Hematopoietic multipotent progenitor cell treated with erythropoietin and hydrocortisone succinate and interleukin-3 and kit ligand, for 6 days (in vitro differentiated cells): ENCODE results near the gene ASTN2.

Experiments
- DNase-seq: peaks from one replicate; pipeline ENCODE4 v3.0.0-alpha.2; 2015

Gene ASTN2

DNA sequence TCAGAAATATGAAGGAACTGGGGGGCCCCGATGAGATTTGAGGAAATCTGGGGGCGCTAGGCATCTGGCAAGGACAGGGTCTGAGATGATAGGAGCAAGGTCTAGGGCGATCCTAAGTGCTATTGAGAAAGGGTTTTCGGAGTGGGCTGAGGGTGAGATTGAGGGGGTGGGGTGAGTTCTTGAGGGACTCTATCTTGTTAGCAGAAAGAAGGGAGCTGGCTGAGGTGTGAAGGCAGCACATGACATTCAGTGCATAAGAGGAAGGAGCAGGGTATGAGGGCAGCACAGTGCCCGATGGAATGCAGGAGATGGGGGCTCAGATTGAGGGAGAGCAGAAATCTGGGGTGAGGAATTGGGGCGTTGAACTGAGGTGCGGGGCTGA lies 727.1 kb downstream of the ASTN2 start:
- DNase-seq: peak; percentile 11

DNA sequence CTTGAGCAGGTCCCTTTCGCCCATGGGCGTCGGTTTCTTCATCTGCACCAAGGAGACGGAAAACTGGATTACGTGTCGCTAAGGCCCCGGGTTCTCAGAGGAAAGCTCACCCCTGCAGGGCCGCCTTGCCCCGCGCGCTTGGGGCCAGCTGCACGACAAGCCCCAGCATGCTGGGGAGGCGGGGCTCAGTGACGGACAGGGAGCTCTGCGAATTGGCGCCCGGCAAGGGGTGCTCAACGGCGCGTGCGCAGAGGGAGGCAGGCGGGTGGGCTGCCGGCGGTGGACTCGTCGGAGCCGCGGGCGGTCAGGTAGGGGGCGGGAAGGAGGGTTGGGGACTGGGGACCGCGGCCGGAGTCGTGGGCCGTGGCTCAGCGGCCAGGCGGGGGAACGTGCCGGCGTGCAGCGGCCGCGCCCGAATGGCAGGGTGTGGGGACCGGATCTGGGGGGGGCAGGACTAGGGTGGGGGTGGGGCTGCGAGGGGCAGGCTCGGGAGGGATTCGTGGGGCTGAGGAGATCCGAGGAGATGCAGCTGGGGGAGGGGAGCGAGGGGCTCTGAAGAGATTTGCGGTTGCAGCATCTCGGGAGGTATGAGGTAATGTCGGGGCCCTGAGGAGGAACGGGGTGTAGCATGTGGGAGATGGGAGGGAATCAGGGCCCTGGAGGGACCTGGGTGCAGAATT lies 727.6 kb downstream of the ASTN2 start, which contains the start of gene TRIM32:
Gene TRIM32, plus strand, starts transcription at position 232 of the 680 bp plus-strand sequence. CDS start 10,438 bp downstream, outside the sequence.
- DNase-seq: peak; percentile 91

DNA sequence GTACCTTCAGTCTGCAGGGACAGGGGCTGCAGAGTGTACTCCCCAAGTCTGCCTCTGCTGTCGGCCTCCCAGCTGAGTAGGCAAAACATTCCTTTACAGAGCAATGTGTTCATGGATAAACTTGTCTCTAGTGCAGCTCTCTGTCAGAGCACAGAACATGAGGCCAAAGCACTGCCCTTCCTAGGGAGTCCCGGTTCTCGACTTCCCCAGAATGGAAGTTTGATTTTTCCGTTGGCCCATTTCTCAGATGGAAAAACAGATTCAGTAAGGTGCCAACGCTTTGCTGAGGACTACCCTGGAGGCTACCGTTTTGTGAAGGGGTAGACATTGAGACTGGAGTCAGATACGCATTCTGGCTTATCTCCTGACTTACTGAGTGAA lies 728.2 kb downstream of the ASTN2 start:
- no peak for DNase-seq

DNA sequence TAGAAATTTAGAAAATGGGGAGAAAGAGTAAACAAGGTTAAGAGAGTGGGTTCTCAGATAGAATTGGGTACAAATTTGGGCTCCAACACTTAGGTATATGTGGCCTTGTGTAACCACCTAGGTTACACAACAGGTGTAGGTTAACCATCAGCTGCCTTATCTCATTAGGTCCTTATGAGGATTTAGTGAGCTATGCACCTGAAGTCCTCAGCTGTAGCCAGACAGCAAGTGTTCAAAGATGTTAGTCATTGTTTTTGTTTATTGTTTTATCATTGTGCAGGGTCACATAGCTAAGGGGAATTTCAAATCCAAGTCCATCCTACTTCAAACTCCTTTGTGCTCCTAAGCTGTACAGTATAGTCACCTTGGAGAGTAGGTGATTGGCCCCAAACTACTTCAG lies 728.7 kb downstream of the ASTN2 start:
- DNase-seq: no peak

DNA sequence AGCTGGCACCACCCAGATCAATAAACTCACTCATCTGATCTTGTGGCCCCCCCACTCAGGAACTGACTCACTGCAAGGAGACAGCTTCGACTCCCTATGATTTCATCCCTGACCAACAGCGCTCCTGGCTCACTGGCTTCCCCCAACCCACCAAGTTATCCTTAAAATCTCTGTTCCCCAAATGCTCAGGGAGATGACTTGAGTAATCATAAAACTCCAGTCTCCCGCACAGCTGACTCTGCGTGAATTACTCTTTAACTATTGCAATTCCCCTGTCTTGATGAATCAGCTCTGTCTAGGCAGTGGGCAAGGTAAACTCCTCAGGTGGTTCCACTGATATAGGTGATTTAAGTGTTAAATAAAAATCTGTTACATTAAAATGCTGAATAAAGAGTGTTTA lies 729.7 kb downstream of the ASTN2 start:
- DNase-seq: no peak

DNA sequence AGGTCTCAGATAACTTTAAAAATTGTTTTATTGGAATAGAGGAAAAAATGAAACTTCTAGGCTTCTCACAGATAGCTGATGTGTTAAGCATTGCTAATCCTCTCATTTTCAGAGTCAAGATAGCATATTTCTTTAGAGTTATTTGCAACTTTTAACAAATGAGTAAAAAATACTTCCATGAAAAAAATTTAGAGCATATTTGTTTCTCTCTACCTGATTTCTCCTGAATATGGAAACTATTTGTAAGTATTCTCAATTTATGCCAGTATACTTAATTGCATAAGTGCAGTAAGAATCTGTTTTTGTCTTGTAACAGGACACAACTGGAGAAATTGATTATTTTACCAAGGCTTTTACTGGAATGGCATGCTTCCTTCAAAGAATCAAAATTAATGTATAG lies 731.3 kb downstream of the ASTN2 start:
- DNase-seq: no peak

DNA sequence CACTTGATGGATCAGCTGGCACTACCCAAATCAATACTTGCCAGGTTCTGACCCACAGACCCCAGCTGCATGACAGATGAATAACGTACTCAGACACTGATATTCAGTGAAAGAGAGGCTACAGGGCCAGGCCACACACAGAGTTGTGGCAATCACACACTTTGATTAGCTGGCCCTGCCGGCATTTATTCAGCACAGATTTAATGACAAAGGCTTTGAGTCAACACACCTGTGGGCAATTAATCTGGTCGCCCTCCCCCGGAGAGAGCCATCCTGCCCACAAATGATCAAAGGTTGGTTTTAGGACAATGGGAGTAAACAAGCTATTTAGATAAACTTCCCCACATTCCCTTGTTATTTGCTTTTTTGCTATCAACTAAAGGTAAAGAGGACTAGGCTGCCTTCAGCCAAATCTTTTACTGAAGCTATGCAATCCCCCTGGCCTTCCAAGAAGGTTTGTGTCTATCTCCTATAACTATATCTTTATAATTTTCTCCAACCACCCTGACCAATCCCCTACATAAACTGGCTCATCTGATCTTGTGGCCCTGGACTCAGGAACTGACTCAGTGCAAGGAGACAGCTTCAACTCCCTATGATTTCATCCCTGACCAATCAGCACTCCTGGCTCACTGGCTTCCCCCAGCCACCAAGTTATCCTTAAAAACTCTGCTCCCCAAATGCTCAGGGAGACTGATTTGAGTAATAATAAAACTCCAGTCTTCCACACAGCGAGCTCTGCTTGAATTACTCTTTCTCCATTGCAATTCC lies 740.5 kb downstream of the ASTN2 start:
- DNase-seq: no peak

DNA sequence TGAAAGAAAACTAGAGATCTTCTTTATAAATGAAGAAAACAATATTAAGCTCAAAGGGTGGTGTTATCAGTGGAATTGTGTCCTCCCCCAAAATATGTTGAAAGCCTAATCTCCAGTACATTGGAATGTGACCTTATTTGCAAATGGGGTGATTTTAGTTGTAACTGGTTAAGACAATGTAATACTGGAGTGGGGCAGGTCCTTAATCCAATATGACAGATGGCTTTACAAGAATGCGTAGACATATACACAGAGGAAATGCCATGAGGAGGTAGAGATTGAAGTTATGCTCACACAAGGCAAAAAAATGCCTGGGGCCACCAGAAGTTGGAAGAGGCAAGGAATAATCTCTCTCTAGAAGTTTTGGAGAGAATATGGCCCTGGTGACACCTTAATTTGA lies 741.5 kb downstream of the ASTN2 start:
- DNase-seq: no peak

DNA sequence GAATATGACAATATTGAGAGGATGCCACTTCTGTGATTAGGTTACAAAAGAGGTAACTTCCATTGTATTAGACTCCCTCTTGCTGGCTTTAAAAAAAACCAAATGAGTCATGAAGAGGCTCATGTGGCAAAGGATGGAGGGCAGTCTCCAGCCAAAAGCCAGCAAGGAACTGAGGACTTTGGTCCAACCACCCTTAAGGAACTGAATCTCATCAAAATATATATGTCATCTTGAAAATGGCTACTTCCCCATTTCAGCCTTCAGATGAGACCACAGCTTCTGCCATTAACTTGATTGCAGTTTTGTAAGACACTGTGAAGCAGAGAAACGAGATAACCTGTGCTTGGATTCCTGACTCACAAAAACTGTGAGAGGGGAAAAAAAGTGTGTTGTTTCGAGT lies 743.3 kb downstream of the ASTN2 start:
- no peak for DNase-seq

DNA sequence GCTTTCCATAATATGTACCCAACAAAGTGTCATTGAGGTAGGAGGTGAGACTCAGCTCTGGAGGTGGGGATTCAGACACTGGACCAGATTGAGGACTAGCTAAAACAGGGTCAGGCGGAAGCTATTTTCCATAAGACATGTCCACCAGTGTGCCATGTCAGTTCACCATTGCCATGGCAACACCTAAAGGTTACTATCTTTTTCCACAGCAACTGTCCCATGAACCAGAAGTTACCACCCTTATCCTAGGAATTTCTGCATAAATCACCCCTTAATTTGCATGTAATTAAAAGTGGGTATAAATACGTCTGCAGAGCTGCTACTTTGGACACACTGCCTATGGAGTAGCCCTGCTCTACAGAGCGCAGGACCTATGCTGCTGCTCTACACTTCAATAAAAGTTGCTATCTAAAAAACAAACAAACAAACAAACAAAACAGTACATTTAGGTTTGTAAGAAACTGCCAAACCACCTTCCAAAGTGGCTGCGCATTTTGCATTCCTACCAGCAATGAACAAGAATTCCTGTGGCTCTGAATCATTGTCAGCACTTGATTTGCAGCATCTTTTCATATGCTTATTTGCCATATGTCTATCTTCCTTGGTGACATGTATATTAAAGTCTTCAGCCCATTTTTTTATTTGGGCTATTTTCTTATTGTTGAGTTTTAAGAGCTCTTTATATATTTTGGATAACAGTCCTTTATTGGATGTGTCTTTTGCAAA lies 745.7 kb downstream of the ASTN2 start:
- DNase-seq: no peak

DNA sequence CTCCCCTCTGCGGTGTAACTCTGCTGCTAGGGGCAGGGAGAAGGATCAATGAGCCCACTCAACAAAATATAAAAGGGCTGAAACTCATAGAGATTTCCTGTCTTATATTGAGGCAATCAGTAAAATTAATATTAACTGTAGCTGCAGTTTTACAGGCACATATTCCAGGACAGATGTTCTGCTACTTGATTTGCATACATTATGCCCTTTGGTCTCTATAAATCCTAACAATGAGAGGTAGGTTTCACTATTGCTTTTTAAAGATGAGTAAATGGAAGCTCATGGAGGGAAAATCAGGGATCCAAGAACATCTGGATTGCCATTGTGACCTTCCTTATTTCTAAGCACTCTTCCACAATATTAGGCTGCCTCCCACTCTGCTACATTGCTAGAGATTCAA lies 751.3 kb downstream of the ASTN2 start:
- DNase-seq: no peak

DNA sequence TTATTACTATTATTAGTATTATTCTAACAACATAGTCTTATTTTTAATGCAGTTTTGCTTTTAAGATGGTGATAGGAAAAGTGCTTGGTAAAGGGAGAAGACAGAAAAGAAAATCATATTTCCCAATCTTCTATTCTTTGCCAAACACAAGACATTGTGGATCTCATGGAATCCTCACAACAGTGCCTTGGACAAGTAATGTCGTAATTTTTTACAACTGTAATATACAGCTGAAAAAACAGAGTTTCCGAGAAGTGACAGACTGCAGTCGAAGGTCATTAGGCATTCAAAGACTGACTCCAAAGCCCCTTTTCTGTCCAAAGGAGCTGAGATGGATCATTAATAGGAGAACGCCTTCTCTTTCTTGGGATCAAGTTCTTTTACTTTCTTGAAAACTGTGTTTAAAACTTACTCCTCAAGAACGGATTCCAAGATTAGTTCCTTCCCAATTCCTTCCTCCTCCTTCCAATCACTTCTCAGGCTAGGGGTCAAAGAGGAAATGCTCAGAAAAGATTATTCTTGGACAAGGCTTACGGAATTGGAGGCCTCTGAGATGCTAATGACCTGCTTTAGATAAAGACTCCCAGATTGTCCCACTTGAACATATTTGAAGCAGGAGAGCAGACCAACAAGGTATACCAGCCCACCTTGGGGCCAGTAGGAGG lies 752.1 kb downstream of the ASTN2 start:
- no peak for DNase-seq

DNA sequence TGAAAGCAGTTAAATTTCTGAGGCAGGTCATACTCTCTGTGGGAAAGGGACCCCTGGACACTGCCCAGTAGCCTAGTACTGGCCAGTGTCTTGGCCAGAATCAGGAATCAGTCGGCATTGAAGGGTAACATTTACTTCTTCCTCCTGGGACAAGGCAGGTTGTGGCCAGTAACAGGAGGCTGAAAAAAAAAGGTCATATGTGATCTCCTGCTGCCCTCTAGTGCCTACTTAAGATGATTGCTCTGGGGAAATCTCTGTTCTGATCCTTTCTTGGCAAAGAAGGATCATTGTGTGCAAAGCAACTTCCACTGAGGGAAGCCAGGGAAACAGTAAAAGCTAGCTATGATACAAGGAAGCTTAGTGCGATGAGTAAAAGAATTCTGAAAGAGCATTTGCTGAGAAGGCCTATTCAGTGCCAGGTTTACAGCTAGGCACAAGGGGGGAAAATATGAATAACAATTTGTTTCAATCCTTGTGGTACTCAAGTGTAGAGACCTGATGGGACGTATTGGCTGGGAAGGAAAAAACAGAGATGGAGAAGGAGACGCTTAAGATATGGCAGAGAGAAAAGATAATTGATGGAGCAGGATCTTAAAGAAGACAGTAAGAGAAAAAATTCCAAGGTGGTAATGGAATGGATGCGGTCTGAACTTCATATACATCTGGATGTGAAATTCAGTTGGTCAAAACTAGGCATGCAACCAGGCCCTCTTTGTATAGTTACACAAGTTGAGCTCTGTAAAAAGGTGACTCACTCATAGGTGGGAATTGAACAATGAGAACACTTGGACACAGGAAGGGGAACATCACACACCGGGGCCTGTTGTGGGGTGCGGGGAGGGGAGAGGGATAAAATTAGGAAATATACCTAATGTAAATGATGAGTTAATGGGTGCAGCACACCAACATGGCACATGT lies 753.6 kb downstream of the ASTN2 start:
- DNase-seq: peak; percentile 81

DNA sequence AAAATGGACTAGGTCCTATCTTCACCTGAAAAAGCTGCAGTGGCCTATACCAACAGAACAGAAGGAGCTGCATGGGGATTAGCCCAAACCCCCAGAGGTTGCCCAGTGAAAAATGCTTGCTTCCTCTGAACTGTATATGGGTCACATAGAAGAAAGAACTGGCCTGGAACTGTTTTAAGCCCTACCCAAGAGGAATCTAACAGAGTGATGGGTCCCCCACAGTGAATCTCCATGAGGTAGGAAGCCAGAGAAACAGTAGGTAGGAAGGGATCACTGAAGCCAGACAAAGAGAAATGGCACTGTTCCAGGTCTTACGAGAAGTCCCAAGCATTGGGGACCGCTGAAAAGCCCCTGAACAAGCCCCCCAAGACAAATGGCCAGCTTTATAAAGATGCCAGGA lies 756.6 kb downstream of the ASTN2 start:
- DNase-seq: no peak

DNA sequence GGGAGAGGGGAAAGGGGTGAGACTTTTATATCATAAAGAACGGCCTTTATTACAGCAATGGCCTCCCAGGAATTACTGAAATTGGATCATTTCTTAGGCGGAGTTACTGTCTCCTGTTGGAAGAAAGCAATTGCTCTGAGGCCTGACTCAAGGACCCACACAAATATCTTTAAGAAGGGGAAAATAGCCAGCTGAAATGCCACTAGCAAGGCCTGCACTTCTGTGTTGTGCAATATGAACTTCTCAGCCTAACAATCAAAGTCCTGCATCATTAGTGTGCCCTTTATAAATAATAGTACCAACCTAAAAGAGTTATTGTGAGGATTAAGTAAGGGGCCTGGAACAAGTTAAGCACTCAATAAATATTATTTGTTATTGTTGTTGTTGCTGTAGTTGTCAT lies 757.9 kb downstream of the ASTN2 start:
- no peak for DNase-seq

DNA sequence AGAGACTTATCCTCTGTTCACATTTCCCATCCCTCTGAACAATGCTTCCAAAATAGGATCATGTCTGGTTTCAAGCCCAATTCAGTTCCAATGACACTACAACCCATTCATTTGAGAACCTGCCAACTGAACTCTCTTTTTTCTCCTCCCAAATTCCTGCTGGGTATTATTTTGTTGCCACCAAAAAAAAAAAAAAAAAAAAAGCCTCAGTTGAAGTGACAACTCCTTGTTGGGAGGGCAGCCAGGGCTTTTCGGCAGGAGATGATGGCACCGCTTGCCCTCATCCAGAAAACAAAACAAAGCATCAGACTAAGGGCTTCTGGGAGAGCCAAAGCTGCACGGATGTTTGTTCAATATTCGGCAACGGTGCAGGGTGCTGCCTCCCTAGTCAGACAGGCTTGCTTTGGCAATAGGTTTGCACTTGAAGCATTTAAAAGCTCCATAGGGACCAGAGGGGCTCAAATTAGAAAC lies 758.3 kb downstream of the ASTN2 start:
- no peak for DNase-seq

DNA sequence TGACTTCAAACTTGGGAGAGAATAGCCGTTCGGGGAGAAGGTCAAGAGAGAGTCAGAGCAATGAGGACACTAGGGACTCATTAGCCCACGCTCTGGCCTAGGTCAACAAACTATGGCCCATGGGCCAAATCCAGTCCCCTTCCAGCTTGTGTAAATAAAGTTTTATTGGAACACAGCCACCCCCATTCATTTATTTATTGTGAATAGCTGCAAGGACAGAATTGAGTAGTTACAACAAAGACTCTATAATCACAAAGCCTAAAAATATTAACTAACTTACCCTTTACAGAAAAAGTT lies 760.9 kb downstream of the ASTN2 start:
- DNase-seq: no peak

DNA sequence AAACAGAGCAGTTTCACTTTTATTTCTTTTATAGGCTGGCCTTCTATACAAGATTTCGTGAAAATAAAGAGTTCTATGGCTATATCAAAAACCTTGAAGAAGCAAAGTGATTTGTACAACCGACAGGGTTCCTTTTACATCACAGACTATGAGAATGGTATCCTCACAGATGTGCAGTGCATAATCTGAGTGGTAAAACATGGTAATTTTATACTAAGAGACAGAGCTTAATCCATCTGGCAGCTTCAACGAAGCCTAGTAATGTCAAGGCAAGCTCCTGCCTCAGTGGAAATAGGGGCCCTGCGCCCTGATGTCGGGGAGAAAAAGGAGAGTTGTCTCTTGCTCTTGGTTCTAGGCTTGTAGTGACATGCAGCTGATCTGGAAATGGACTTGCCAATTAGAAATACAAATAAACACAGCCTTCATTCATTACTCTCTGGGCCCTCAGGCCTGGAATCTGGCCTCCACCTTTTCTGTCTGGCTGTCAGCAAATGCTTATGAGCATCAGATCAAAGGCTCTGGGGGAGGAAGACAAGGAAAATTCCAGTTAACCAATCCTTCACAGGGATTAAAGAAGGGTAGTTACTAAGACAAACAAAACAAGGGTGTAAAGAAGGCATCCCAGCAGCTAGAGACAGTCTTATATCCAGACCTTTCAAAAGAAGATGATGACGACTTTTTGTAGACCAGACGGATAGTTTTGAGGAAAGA lies 761.4 kb downstream of the ASTN2 start:
- DNase-seq: no peak

DNA sequence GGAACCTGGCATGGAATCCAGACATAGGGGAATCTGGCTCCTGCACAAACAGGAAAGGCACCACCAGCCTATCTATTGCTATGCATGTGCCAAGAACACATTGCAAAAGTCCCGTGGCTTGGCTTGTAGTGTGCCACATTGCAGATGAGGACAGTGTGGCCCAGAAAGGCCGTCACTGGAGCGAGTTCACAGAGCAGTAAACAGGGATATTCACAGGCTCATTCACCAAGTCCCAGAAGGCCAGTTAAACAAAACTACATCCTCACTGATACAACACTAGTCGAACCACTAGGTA lies 767.4 kb downstream of the ASTN2 start:
- DNase-seq: no peak

DNA sequence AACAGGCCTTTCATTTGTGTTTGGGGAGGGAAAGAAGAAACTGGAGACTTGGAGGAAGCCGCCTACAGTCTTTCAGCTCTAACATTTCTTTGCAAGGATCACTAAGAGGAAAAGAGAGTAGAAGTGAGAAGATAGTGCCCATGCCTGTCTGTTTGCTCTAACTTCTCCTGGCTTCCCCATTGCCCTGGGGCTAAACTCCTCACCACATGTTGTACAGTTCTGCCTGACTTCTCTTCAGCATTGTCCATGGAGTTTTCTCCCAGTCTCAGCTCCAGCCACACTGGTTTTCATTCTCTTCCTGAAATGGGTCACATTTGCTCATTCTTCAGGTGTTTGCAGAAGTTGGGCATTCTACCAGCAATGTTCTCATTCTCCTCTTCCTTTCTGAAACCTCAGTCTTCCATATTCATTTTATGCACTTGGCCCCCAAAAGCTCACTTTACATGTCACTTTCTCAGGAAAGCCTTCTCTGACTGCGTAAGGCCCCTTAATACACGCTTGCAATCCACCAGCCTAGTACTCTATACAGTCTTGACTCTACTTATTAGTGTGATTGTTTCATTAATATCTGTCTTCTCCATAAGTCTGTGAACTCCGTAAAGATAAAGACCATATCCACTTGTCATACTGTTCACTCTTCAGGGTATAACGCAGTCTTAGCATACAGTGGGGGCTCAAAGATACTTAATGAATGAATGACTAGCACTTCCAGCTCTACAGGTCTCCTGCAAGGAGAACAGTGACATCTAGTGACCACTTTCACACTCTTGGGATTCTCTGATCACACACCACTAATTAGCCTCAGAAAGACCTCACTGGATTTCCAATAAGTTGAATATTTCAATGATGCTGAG lies 768.0 kb downstream of the ASTN2 start:
- peak; percentile 59 for DNase-seq

DNA sequence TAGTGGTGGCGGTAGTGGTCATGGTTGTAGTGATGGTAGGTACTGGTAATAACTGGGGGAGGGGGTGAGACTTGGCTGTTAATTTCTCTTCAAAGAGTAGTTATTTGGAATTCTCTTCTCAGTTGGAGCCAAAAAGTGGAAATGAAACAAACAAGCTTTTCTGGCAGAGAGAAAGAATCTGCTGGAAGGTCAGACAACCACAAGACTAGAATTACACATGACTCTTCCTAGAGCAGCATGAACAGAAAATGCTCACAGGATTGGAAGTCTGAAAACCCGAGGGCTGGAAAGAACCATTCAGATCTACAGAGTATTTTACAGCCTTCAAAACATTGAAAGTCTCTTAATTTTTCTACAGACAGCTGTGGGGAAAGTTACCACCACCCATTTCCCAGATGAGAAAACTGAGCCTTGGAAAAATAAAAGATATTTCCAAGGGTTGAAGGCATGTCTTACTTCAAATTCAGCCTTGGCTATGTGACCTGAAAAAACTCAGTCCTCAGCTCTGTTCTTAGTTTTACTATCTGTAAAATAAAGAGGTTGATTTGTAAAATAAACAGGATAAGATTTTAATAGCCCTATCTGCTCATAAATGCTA lies 770.7 kb downstream of the ASTN2 start:
- no peak for DNase-seq
